Measurements from ENCODE around the gene FNIP2. TPM values are rescaled to one million over a fixed set of nuclear protein-coding genes. Genes with fewer than 3 reads are reported as not detected.

FNIP2 gene
- total and polyA plus RNA-seq, 9 of the 15 experiments (the other 6 are each of a cell fraction or from before 2014, with no cell fraction given), result 1.7 to 15.5 (median 8.3) TPM

- TF ChIP-seq THRAP3 (IDR thresholded peaks at IDR 0.05; ENCODE audit: borderline replicate concordance) (no peak), ZNF318 (IDR thresholded peaks at IDR 0.05; ENCODE audit: borderline replicate concordance in 1 of 2, low read depth in 1 of 2) (no peak), ZFP30 (CRISPR knock-in tag; IDR thresholded peaks at IDR 0.05; ENCODE audit: borderline replicate concordance) (no peak), TBP (optimal IDR thresholded peaks at IDR 0.05; ENCODE audit: low read depth, low read length) (no peak), SP1 (CRISPR knock-in tag; IDR thresholded peaks at IDR 0.05) (no peak), DACH1 (IDR thresholded peaks at IDR 0.05; ENCODE audit: partially characterized antibody) (peak; percentile 55), VEZF1 (CRISPR knock-in tag; IDR thresholded peaks at IDR 0.05) (peak; percentile 46; the same call in 1 of the 2 replicates)
These were observed 13.9 kb downstream of the FNIP2 start (continued) for GRCh38 chr4:158782551-158783360.

Measured in K562 (cell line).